HepG2 (cell line): ENCODE results near the gene SYNGR1. TPM values are rescaled to one million over a fixed set of nuclear protein-coding genes. Genes with fewer than 3 reads are reported as not detected.

Experiments used
- BORCS8-MEF2B ChIP-seq: sonication (generic); formaldehyde crosslinking; IDR thresholded peaks from 2 replicates; pipeline ENCODE4 v1.8.0; 2022; ENCODE audit warnings: mild to moderate bottlenecking, missing genetic modification reagents
- BRD4 ChIP-seq: sonication (generic); formaldehyde crosslinking; IDR thresholded peaks from 2 replicates; pipeline ENCODE4 v1.4.0; 2020; ENCODE audit warnings: missing genetic modification reagents
- ELF3 ChIP-seq: IDR thresholded peaks from 2 replicates; pipeline ENCODE4 v1.6.1; 2016; ENCODE audit warnings: missing genetic modification reagents, missing compliant biosample characterization
- HDAC6 ChIP-seq: fragments of 200-600 bp; sonication (generic); IDR thresholded peaks from 2 replicates; pipeline ENCODE4 v1.7.0; 2017; ENCODE audit warnings: mild to moderate bottlenecking, antibody characterized with exemption, low read length, low read depth
- RAD51 ChIP-seq: fragments of 450-650 bp; IDR thresholded peaks from 2 replicates; pipeline ENCODE4 v1.6.1; 2016; ENCODE audit warnings: borderline replicate concordance
- RARA ChIP-seq: IDR thresholded peaks from 2 replicates; pipeline ENCODE4 v1.6.1; 2016; ENCODE audit warnings: missing genetic modification reagents, missing compliant biosample characterization
- RCOR2 ChIP-seq: IDR thresholded peaks from 2 replicates; pipeline ENCODE4 v1.6.1; 2016; ENCODE audit warnings: missing biosample characterization, missing genetic modification reagents
- SP5 ChIP-seq: IDR thresholded peaks from 2 replicates; pipeline ENCODE4 v1.6.1; 2016; ENCODE audit warnings: low read depth, borderline replicate concordance
- ZC3H13 ChIP-seq: sonication (generic); formaldehyde crosslinking; IDR thresholded peaks from 2 replicates; pipeline ENCODE4 v1.8.1; 2023; ENCODE audit warnings: mild to moderate bottlenecking, missing genetic modification reagents, moderate library complexity
- ZNF264 ChIP-seq: sonication (generic); formaldehyde crosslinking; IDR thresholded peaks from 2 replicates; pipeline ENCODE4 v1.4.0; 2020; ENCODE audit warnings: missing genetic modification reagents
- ZNF567 ChIP-seq: sonication (generic); formaldehyde crosslinking; IDR thresholded peaks from 2 replicates; pipeline ENCODE4 v1.8.1; 2023; ENCODE audit warnings: mild to moderate bottlenecking, missing genetic modification reagents, borderline replicate concordance
- ZSCAN31 ChIP-seq: sonication (generic); formaldehyde crosslinking; IDR thresholded peaks from 2 replicates; pipeline ENCODE4 v1.5.0; 2020; ENCODE audit warnings: low read depth, mild to moderate bottlenecking, missing genetic modification reagents
- polyA plus RNA-seq, 8 experiments: library from polyadenylated mRNA; depleted of rRNA in 3 of 8; stranded (reverse) in 7 of 8; unstranded in 1 of 8; fragments of >200 nt; fragmentation: Illumina TruSeq in 4 of 8; extraction: Trizol in 4 of 8; gene quantifications; 2 replicates each; pipeline versions ENCODE4 v1.2.1 to v1.2.3, GENCODE V29; 2011 to 2016; ENCODE audit warnings: low read depth in 4 of 8, missing spikeins in 1 of 8, mixed read lengths in 1 of 8; ENCODE audit not compliant: insufficient read depth in 1 of 8
- total RNA-seq, 5 experiments: library from RNA; depleted of rRNA; stranded (reverse); fragments of >200 nt; fragmentation: Illumina TruSeq; extraction: Trizol; gene quantifications; 2 replicates each; pipeline ENCODE4 v1.2.3, GENCODE V29; 2016; ENCODE audit warnings: low read depth in 1 of 5
- TF ChIP-seq, protein P1 (sequence below): sonication (generic); formaldehyde crosslinking; IDR thresholded peaks from 2 replicates; pipeline ENCODE4 v1.4.0; 2020; ENCODE audit warnings: missing genetic modification reagents, borderline replicate concordance
- TF ChIP-seq, protein P2 (sequence below), 2 experiments: sonication (generic) in 1 of 2; formaldehyde crosslinking in 1 of 2; IDR thresholded peaks; 2 replicates each; pipeline versions ENCODE4 v1.6.1 to v1.9.0; 2014 to 2022; ENCODE audit warnings: antibody characterized with exemption in 1 of 2, borderline replicate concordance in 1 of 2, inconsistent platforms in 1 of 2, low read depth in 1 of 2, missing genetic modification reagents in 1 of 2
- TF ChIP-seq, protein P3 (sequence below): sonication (generic); formaldehyde crosslinking; IDR thresholded peaks from 2 replicates; pipeline ENCODE4 v1.5.1; 2020; ENCODE audit warnings: mild to moderate bottlenecking, missing genetic modification reagents
- TF ChIP-seq, protein P4 (sequence below): sonication (generic); formaldehyde crosslinking; IDR thresholded peaks from 2 replicates; pipeline ENCODE4 v1.5.0; 2020; ENCODE audit warnings: missing genetic modification reagents

The SYNGR1 gene
- total and polyA plus RNA-seq, 2 of the 13 experiments (the other 11 are each of a cell fraction or from before 2014, with no cell fraction given): 0.27 to 2.7 TPM

DNA sequence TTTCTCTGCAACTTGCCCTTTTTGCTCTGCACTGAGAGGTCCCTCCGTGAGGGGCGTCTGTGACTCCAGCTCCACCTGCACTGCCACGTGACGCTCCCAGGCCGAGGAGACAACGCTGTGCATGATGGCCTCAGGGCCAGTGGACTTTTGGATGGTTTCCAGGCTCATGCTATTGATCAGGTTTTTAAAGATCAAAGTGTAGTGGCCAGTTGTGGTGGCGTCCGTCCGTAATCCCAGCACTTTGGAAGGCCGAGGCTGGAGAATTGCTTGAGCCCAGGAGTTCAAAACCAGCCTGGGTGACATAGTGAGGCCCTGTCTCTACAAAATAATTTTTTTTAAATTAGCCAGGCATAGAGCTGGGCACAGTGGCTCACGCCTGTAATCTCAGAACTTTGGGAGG, 46.4 kb upstream of the SYNGR1 start (continued):
- TF ChIP-seq ELF3 (CRISPR knock-in tag) (peak; percentile 53), RAD51 (no peak; the same call in 1 of the 2 replicates), RCOR2 (CRISPR knock-in tag) (peak; percentile 86), HDAC6 (no peak), ZNF264 (CRISPR knock-in tag) (peak; percentile 94), RARA (CRISPR knock-in tag) (peak; percentile 87), ZNF567 (peak; percentile 53; the same call in 1 of the 2 replicates), ZSCAN31 (CRISPR knock-in tag) (peak; percentile 55; the same call in 1 of the 2 replicates), ZC3H13 (CRISPR knock-in tag) (no peak), SP5 (peak; percentile 38; the same call in 1 of the 2 replicates), BRD4 (CRISPR knock-in tag) (no peak), BORCS8-MEF2B (peak; percentile 86)
- TF ChIP-seq, protein P1, sequence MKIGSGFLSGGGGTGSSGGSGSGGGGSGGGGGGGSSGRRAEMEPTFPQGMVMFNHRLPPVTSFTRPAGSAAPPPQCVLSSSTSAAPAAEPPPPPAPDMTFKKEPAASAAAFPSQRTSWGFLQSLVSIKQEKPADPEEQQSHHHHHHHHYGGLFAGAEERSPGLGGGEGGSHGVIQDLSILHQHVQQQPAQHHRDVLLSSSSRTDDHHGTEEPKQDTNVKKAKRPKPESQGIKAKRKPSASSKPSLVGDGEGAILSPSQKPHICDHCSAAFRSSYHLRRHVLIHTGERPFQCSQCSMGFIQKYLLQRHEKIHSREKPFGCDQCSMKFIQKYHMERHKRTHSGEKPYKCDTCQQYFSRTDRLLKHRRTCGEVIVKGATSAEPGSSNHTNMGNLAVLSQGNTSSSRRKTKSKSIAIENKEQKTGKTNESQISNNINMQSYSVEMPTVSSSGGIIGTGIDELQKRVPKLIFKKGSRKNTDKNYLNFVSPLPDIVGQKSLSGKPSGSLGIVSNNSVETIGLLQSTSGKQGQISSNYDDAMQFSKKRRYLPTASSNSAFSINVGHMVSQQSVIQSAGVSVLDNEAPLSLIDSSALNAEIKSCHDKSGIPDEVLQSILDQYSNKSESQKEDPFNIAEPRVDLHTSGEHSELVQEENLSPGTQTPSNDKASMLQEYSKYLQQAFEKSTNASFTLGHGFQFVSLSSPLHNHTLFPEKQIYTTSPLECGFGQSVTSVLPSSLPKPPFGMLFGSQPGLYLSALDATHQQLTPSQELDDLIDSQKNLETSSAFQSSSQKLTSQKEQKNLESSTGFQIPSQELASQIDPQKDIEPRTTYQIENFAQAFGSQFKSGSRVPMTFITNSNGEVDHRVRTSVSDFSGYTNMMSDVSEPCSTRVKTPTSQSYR: no peak
- TF ChIP-seq, protein P2, sequence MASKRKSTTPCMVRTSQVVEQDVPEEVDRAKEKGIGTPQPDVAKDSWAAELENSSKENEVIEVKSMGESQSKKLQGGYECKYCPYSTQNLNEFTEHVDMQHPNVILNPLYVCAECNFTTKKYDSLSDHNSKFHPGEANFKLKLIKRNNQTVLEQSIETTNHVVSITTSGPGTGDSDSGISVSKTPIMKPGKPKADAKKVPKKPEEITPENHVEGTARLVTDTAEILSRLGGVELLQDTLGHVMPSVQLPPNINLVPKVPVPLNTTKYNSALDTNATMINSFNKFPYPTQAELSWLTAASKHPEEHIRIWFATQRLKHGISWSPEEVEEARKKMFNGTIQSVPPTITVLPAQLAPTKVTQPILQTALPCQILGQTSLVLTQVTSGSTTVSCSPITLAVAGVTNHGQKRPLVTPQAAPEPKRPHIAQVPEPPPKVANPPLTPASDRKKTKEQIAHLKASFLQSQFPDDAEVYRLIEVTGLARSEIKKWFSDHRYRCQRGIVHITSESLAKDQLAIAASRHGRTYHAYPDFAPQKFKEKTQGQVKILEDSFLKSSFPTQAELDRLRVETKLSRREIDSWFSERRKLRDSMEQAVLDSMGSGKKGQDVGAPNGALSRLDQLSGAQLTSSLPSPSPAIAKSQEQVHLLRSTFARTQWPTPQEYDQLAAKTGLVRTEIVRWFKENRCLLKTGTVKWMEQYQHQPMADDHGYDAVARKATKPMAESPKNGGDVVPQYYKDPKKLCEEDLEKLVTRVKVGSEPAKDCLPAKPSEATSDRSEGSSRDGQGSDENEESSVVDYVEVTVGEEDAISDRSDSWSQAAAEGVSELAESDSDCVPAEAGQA (IDR thresholded peaks at IDR 0.05; ENCODE audit: low read depth): peak; percentile 62; the same call in 1 of the 2 replicates
- TF ChIP-seq, protein P2 (CRISPR knock-in tag; IDR thresholded peaks at IDR 0.05; ENCODE audit: borderline replicate concordance): no peak
- TF ChIP-seq, protein P3, sequence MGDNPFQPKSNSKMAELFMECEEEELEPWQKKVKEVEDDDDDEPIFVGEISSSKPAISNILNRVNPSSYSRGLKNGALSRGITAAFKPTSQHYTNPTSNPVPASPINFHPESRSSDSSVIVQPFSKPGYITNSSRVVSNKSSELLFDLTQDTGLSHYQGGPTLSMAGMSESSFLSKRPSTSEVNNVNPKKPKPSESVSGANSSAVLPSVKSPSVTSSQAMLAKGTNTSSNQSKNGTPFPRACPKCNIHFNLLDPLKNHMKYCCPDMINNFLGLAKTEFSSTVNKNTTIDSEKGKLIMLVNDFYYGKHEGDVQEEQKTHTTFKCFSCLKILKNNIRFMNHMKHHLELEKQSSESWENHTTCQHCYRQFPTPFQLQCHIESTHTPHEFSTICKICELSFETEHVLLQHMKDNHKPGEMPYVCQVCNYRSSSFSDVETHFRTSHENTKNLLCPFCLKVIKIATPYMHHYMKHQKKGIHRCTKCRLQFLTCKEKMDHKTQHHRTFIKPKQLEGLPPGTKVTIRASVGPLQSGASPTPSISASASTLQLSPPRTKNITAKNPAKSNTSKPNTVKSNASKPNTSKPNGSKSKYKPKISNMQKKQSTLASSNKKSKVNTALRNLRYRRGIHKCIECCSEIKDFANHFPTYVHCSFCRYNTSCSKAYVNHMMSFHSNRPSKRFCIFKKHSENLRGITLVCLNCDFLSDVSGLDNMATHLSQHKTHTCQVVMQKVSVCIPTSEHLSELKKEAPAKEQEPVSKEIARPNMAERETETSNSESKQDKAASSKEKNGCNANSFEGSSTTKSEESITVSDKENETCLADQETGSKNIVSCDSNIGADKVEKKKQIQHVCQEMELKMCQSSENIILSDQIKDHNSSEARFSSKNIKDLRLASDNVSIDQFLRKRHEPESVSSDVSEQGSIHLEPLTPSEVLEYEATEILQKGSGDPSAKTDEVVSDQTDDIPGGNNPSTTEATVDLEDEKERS (CRISPR knock-in tag): peak; percentile 77; the same call in 1 of the 2 replicates
- TF ChIP-seq, protein P4, sequence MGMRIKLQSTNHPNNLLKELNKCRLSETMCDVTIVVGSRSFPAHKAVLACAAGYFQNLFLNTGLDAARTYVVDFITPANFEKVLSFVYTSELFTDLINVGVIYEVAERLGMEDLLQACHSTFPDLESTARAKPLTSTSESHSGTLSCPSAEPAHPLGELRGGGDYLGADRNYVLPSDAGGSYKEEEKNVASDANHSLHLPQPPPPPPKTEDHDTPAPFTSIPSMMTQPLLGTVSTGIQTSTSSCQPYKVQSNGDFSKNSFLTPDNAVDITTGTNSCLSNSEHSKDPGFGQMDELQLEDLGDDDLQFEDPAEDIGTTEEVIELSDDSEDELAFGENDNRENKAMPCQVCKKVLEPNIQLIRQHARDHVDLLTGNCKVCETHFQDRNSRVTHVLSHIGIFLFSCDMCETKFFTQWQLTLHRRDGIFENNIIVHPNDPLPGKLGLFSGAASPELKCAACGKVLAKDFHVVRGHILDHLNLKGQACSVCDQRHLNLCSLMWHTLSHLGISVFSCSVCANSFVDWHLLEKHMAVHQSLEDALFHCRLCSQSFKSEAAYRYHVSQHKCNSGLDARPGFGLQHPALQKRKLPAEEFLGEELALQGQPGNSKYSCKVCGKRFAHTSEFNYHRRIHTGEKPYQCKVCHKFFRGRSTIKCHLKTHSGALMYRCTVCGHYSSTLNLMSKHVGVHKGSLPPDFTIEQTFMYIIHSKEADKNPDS (CRISPR knock-in tag): no peak
